Measurements from ENCODE around the gene SLC5A2. TPM values are rescaled to one million over a fixed set of nuclear protein-coding genes. Genes with fewer than 3 reads are reported as not detected.

SLC5A2 gene
- total RNA-seq, 4 donors from 2014 or later = 0.13 to 0.66 (median 0.34) TPM; not detected in 1

- WGBS = 93% methylated on average over 18 of the region's 18 CpGs
- intact Hi-C loops (cut with DNase I) = no loop called here
- no peak for DNase-seq (ENCODE audit: extremely low spot score)
These were observed 10.7 kb downstream of the SLC5A2 start for GRCh38 chr16:31493506-31494125.

GRCh38 chr16:31496670-31497069 is 13.7 kb downstream of the SLC5A2 start:
- intact Hi-C loops (cut with DNase I) = no loop called here
- Histone ChIP-seq H3K36me3 (peaks cover 54 to 91% (median 88%) of the 10 kb centered on the region in 4 donors), H3K27me3 (no peaks in the 10 kb centered on the region), H3K4me3 (no peak overlapping the region), H3K27ac (replicated peaks in 1 of 4) (no peak overlapping the region), H3K9me3 (no peaks in the 10 kb centered on the region), H3K4me1 (no peaks in the 10 kb centered on the region)
- 89% methylated on average over 10 of the region's 10 CpGs for WGBS
- no peak for TF ChIP-seq POLR2A (IDR thresholded peaks at IDR 0.05; ENCODE audit: low read depth)
- no peak for DNase-seq (ENCODE audit: extremely low spot score)

More at GRCh38 chr16:31493506-31494125, 10.7 kb downstream of the SLC5A2 start:
- Histone ChIP-seq H3K4me3 (no peak overlapping the region), H3K27ac (replicated peaks in 1 of 4) (no peak overlapping the region), H3K27me3 (peaks cover 0 to 4% (median 0%) of the 10 kb centered on the region in 4 donors), H3K36me3 (peaks cover 52 to 92% (median 87%) of the 10 kb centered on the region in 4 donors), H3K4me1 (peaks cover under 1 to 5% (median 4%) of the 10 kb centered on the region in 4 donors), H3K9me3 (no peaks in the 10 kb centered on the region)
- TF ChIP-seq EP300 (IDR thresholded peaks at IDR 0.05) (no peak), CTCF (IDR thresholded peaks at IDR 0.05) (no peak), POLR2AphosphoS5 (IDR thresholded peaks at IDR 0.05) (no peak), POLR2A (IDR thresholded peaks at IDR 0.05; ENCODE audit: low read depth) (no peak)

- Histone ChIP-seq H3K9me3 (no peaks in the 10 kb centered on the region), H3K27me3 (no peaks in the 10 kb centered on the region), H3K27ac (replicated peaks in 1 of 4) (no peak overlapping the region), H3K4me3 (no peak overlapping the region), H3K4me1 (peaks cover 0 to 4% (median 0%) of the 10 kb centered on the region in 4 donors), H3K36me3 (peaks cover 40 to 73% (median 70%) of the 10 kb centered on the region in 4 donors)
- WGBS = 97% methylated on average over 8 of the region's 8 CpGs
- DNase-seq (ENCODE audit: extremely low spot score) = no peak
- intact Hi-C loops (cut with DNase I) = no loop called here
- no peak for TF ChIP-seq CTCF (IDR thresholded peaks at IDR 0.05)
- TF ChIP-seq POLR2AphosphoS5 (IDR thresholded peaks at IDR 0.05) = no peak
These were observed 15.6 kb downstream of the SLC5A2 start for GRCh38 chr16:31498493-31498892.

- TF ChIP-seq EP300 (IDR thresholded peaks at IDR 0.05) (no peak), POLR2AphosphoS5 (IDR thresholded peaks at IDR 0.05) (no peak), CTCF (IDR thresholded peaks at IDR 0.05) (no peak), POLR2A (IDR thresholded peaks at IDR 0.05; ENCODE audit: low read depth) (no peak)
- Histone ChIP-seq H3K27ac (replicated peaks in 1 of 4) (no peak overlapping the region), H3K36me3 (peaks cover 32 to 61% (median 57%) of the 10 kb centered on the region in 4 donors), H3K9me3 (no peaks in the 10 kb centered on the region), H3K4me1 (peaks cover 0 to 4% (median 0%) of the 10 kb centered on the region in 4 donors), H3K4me3 (no peak overlapping the region), H3K27me3 (no peaks in the 10 kb centered on the region)
- DNase-seq (ENCODE audit: extremely low spot score) = no peak
- intact Hi-C loops (cut with DNase I) = no loop called here
- WGBS = 95% methylated on average over 8 of the region's 8 CpGs
These were observed 17.0 kb downstream of the SLC5A2 start for GRCh38 chr16:31499928-31500327.

- Histone ChIP-seq H3K4me1 (peaks cover under 1 to 14% (median 7%) of the 10 kb centered on the region in 4 donors), H3K27me3 (no peaks in the 10 kb centered on the region), H3K9me3 (no peaks in the 10 kb centered on the region), H3K27ac (replicated peaks in 1 of 4) (no peak overlapping the region), H3K4me3 (no peak overlapping the region), H3K36me3 (peaks cover 18 to 61% (median 49%) of the 10 kb centered on the region in 4 donors)
- DNase-seq (ENCODE audit: extremely low spot score) = no peak
- intact Hi-C loops (cut with DNase I) = no loop called here
- TF ChIP-seq EP300 (IDR thresholded peaks at IDR 0.05) = no peak
- 81% methylated on average over 3 of the region's 3 CpGs for WGBS
These were observed 18.5 kb downstream of the SLC5A2 start for GRCh38 chr16:31501226-31501965.
